Kidney (tissue), 14 donors: ENCODE data around the gene FOS. TPM values are rescaled to one million over a fixed set of nuclear protein-coding genes. Genes with fewer than 3 reads are reported as not detected.

ENCODE experiments used
- DNase-seq, 5 donors: peaks; one replicate each; pipeline ENCODE4 v3.0.0-alpha.2; 2013 to 2020
- FAIRE-seq: peaks from 2 replicates; lab custom pipeline; 2012; peaks lifted over from hg19 to GRCh38; lab: Jason Lieb, UNC
- H3K27ac ChIP-seq, 2 donors: one replicate each; pipeline ENCODE4 v1.7.0; 2013; ENCODE audit warnings: low read depth in 2 of 2, low read length in 2 of 2, inconsistent platforms in 1 of 2
- H3K27me3 ChIP-seq: one replicate; pipeline ENCODE4 v1.7.1; 2013; ENCODE audit warnings: low read length, inconsistent platforms; ENCODE audit not compliant: control insufficient read depth, insufficient read depth
- H3K36me3 ChIP-seq, 3 donors: one replicate each; pipeline versions ENCODE4 v1.7.0 to v1.7.1; 2013; ENCODE audit warnings: low read length in 3 of 3, control low read depth in 1 of 3, inconsistent platforms in 1 of 3; ENCODE audit not compliant: insufficient read depth in 3 of 3, control insufficient read depth in 2 of 3
- H3K4me1 ChIP-seq, 3 donors: one replicate each; pipeline versions ENCODE4 v1.7.0 to v1.7.1; 2013; ENCODE audit warnings: low read length in 3 of 3, inconsistent platforms in 1 of 3, low read depth in 1 of 3; ENCODE audit not compliant: control insufficient read depth in 2 of 3, insufficient read depth in 2 of 3
- H3K4me3 ChIP-seq, 3 donors: one replicate each; pipeline versions ENCODE4 v1.7.0 to v1.8.1; 2013; ENCODE audit warnings: low read length in 3 of 3, control low read depth in 1 of 3, inconsistent platforms in 1 of 3
- H3K9ac ChIP-seq, 3 donors: one replicate each; pipeline versions ENCODE4 v1.7.0 to v1.7.1; 2013; ENCODE audit warnings: low read length in 3 of 3, control low read depth in 1 of 3, inconsistent platforms in 1 of 3
- H3K9me3 ChIP-seq, 3 donors: one replicate each; pipeline versions ENCODE4 v1.7.0 to v1.7.1; 2013; ENCODE audit warnings: low read length in 3 of 3, control low read depth in 1 of 3, inconsistent platforms in 1 of 3; ENCODE audit not compliant: control insufficient read depth in 2 of 3, insufficient read depth in 1 of 3
- CTCF ChIP-seq: IDR thresholded peaks from 3 replicates; pipeline ENCODE4 v1.5.1; 2012; ENCODE audit warnings: mild to moderate bottlenecking, moderate library complexity, borderline replicate concordance; ENCODE audit not compliant: insufficient read depth; ENCODE audit errors: extremely low read depth
- intact Hi-C: fragments of 100-400 bp; cut with DNase I; formaldehyde crosslinking; loops from one replicate; pipeline ENCODE4 v1.11.1; 2022
- polyA plus RNA-seq: library from polyadenylated mRNA; stranded (reverse); fragments of 350-450 nt; fragmentation: Illumina TruSeq; extraction: RNeasy Lipid Tissue Mini Kit (QIAGEN cat#74804); gene quantifications from one replicate; pipeline ENCODE4 v1.2.3, GENCODE V29; 2014; ENCODE audit warnings: low read depth, low replicate concordance; ENCODE audit not compliant: insufficient read depth
- total RNA-seq: library from RNA; stranded (reverse); fragmentation: NEBNext Ultra II Directional; extraction: Animal tissue kit (Norgen Biotek cat#: 25700); gene quantifications from one replicate; pipeline ENCODE4 v1.2.1, GENCODE V29; 2021
- donor health status: control.
- donor health status: control.
- donor health status: control.
- donor health status: control.
- donor health status: control.
- donor health status: DM: yes; HTN: yes; CAD: no.
- donor health status: Normal renal cell carcinoma (clear cell type).

The FOS gene
- total and polyA plus RNA-seq, 2 donors from 2014 or later: 116 to 193 TPM

GRCh38 chr14:75313294-75313693, 34.7 kb downstream of the FOS start:
- intact Hi-C loops: loop anchor here (5.0 kb wide), 1 partner anchor 179 kb away; no protein-coding TSS in a partner anchor
- DNase-seq: no peak
- Histone ChIP-seq H3K9me3 (no peaks in the 10 kb centered on the region), H3K4me1 (peaks cover 0 to 14% (median 8%) of the 10 kb centered on the region in 3 donors), H3K9ac (no peak overlapping the region), H3K27me3 (no peaks in the 10 kb centered on the region), H3K27ac (no peak overlapping the region), H3K4me3 (no peak overlapping the region), H3K36me3 (no peaks in the 10 kb centered on the region)
- no peak for FAIRE-seq
- no peak for TF ChIP-seq CTCF

GRCh38 chr14:75315144-75315543, 36.5 kb downstream of the FOS start:
- peak in 2 of 5 donors; percentile 46 to 85 for DNase-seq
- intact Hi-C loops: no loop called here

GRCh38 chr14:75317148-75317547, 38.5 kb downstream of the FOS start:
- H3K9ac ChIP-seq: no peak overlapping the region
- no peaks in the 10 kb centered on the region for H3K36me3 ChIP-seq
- peaks cover 0 to 4% (median 0%) of the 10 kb centered on the region in 3 donors for H3K4me1 ChIP-seq
- intact Hi-C loops: no loop called here
- no peak overlapping the region for H3K27ac ChIP-seq
- no peaks in the 10 kb centered on the region for H3K27me3 ChIP-seq
- TF ChIP-seq CTCF: no peak
- no peak overlapping the region for H3K4me3 ChIP-seq
- FAIRE-seq (no peak), DNase-seq (no peak)
- no peaks in the 10 kb centered on the region for H3K9me3 ChIP-seq

More at GRCh38 chr14:75315144-75315543, 36.5 kb downstream of the FOS start:
- Histone ChIP-seq H3K27me3 (no peaks in the 10 kb centered on the region), H3K36me3 (no peaks in the 10 kb centered on the region), H3K9ac (no peak overlapping the region), H3K4me3 (no peak overlapping the region), H3K4me1 (peaks cover 0 to 14% (median 7%) of the 10 kb centered on the region in 3 donors), H3K9me3 (no peaks in the 10 kb centered on the region), H3K27ac (no peak overlapping the region)
- TF ChIP-seq CTCF: no peak
- no peak for FAIRE-seq

- DNase-seq (no peak), FAIRE-seq (no peak)
- intact Hi-C loops: no loop called here
- TF ChIP-seq CTCF: no peak
- Histone ChIP-seq H3K27ac (no peak overlapping the region), H3K9me3 (no peaks in the 10 kb centered on the region), H3K9ac (no peak overlapping the region), H3K27me3 (no peaks in the 10 kb centered on the region), H3K36me3 (no peaks in the 10 kb centered on the region), H3K4me3 (no peak overlapping the region), H3K4me1 (peaks cover 0 to 9% (median 0%) of the 10 kb centered on the region in 3 donors)
Measured at GRCh38 chr14:75318353-75318752, 39.7 kb downstream of the FOS start.
